Pancreas (tissue), 10 donors: ENCODE results near the gene CDH20. TPM values are rescaled to one million over a fixed set of nuclear protein-coding genes. Genes with fewer than 3 reads are reported as not detected.

ENCODE experiments used
- ATAC-seq, 4 donors: fragments of 200-7000 bp; cut with Tn5 transposase; one replicate each; pipeline versions ENCODE4 v1.8.0 to v1.9.1; 2020; ENCODE audit warnings: mild to moderate bottlenecking in 4 of 4, moderate library complexity in 4 of 4
- DNase-seq, 6 donors: peaks; one replicate each; pipeline ENCODE4 v3.0.0-alpha.2; 2020
- FAIRE-seq: peaks from 2 replicates; lab custom pipeline; 2012; peaks lifted over from hg19 to GRCh38; lab: Jason Lieb, UNC
- H3K27ac ChIP-seq, 4 donors: fragments of 200-600 bp; sonication (generic); 1 replicate in 3 of 4; 2 replicates in 1 of 4; pipeline versions ENCODE4 v1.5.0 to v1.8.0; 2020
- H3K27me3 ChIP-seq, 4 donors: fragments of 200-600 bp; one replicate each; pipeline ENCODE4 v1.8.0; 2021
- H3K36me3 ChIP-seq, 3 donors: fragments of 200-600 bp; sonication (generic) in 1 of 3; one replicate each; pipeline versions ENCODE4 v1.5.0 to v1.8.0; 2020 to 2021
- H3K4me1 ChIP-seq, 3 donors: fragments of 200-600 bp; one replicate each; pipeline ENCODE4 v1.8.0; 2021
- H3K4me3 ChIP-seq, 4 donors: fragments of 200-600 bp; sonication (generic) in 2 of 4; one replicate each; pipeline versions ENCODE4 v1.5.0 to v1.8.0; 2020 to 2021
- H3K9me3 ChIP-seq, 4 donors: fragments of 200-600 bp; one replicate each; pipeline ENCODE4 v1.8.0; 2021
- WGBS, 2 donors: extraction: QIAGEN DNeasy Blood & Tissue Kit; methylation state at CpG; one replicate each; pipeline ENCODE4 v1.1.7; 2013; 5-methylcytosine and 5-hydroxymethylcytosine counted together
- intact Hi-C, 3 donors: fragments of 100-400 bp; cut with DNase I; formaldehyde crosslinking; loops; one replicate each; pipeline versions ENCODE4 v1.11.1 to v1.14.2; 2022
- polyA plus RNA-seq, 2 donors: library from polyadenylated mRNA; stranded (reverse); fragments of 200-250 nt; gene quantifications; one replicate each; pipeline ENCODE4 v1.2.3, GENCODE V29; 2013
- total RNA-seq, 6 donors: library from RNA; stranded (reverse); fragmentation: NEBNext Ultra II Directional in 4 of 6; extraction: Animal tissue kit (Norgen Biotek cat#: 25700) in 4 of 6; gene quantifications; one replicate each; pipeline versions ENCODE4 v1.2.1 to v1.2.4, GENCODE V29; 2021 to 2023
- TF ChIP-seq, protein P1 (sequence below), 4 donors: fragments of 200-600 bp; sonication (generic) in 3 of 4; IDR thresholded peaks; one replicate each; pipeline versions ENCODE4 v1.5.0 to v1.8.0; 2021; ENCODE audit warnings: antibody characterized with exemption in 4 of 4
- donor health status: healthy with polysubstance abuse.
- donor health status: DM: no; HTN: no; CAD: no; lungs with moderate emphysema.
- donor health status: DM: no; HTN: no; CAD: no.
- donor health status: control.
- donor health status: control.
- donor health status: Bipolar disorder and iron deficiency.
- donor health status: DM: yes; HTN: yes; CAD: no.
- donor health status: DM: no; HTN: no; CAD: no.
- donor health status: DM: no; HTN: no; CAD: no.
- donor health status: DM: yes; HTN: yes; CAD: no.

The CDH20 gene
- total and polyA plus RNA-seq, 8 donors = 0.02 to 0.17 TPM; not detected in 6

DNA sequence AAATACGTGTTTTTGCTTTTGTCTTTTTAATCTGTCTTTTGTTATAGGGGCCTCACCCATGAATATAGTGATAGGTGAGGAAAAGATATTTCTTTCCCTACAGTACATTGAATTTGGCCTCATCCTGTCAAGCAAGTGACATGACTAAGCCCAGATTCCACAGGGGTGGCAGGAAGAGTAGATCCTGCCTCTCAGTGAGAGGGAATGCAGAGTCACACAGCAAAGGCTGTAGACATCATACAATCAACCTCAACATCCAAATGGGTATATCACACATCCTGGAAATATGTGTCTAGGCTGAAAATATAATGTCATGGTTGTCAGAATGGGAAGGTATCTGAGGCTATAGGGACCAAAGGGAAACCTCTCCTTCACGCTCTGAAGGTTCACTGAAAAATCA is 269.6 kb downstream of the CDH20 start:
- 87 to 92% methylated on average over 2 of the region's 2 CpGs for WGBS, 2 donors
- ATAC-seq (no peak), DNase-seq (no peak), FAIRE-seq (no peak)
- Histone ChIP-seq H3K9me3 (no peaks in the 10 kb centered on the region), H3K27me3 (no peaks in the 10 kb centered on the region), H3K4me3 (no peak overlapping the region), H3K27ac (no peak overlapping the region), H3K4me1 (no peaks in the 10 kb centered on the region), H3K36me3 (no peaks in the 10 kb centered on the region)
- TF ChIP-seq, protein P1, sequence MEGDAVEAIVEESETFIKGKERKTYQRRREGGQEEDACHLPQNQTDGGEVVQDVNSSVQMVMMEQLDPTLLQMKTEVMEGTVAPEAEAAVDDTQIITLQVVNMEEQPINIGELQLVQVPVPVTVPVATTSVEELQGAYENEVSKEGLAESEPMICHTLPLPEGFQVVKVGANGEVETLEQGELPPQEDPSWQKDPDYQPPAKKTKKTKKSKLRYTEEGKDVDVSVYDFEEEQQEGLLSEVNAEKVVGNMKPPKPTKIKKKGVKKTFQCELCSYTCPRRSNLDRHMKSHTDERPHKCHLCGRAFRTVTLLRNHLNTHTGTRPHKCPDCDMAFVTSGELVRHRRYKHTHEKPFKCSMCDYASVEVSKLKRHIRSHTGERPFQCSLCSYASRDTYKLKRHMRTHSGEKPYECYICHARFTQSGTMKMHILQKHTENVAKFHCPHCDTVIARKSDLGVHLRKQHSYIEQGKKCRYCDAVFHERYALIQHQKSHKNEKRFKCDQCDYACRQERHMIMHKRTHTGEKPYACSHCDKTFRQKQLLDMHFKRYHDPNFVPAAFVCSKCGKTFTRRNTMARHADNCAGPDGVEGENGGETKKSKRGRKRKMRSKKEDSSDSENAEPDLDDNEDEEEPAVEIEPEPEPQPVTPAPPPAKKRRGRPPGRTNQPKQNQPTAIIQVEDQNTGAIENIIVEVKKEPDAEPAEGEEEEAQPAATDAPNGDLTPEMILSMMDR (IDR thresholded peaks at IDR 0.05) = no peak
- intact Hi-C loops = no loop called here
